RPMI8226 (cell line): ENCODE data around the gene BAX.

Experiments
- DNase-seq: peaks from one replicate; pipeline ENCODE4 v3.0.0-alpha.2; 2015

The BAX gene

DNA sequence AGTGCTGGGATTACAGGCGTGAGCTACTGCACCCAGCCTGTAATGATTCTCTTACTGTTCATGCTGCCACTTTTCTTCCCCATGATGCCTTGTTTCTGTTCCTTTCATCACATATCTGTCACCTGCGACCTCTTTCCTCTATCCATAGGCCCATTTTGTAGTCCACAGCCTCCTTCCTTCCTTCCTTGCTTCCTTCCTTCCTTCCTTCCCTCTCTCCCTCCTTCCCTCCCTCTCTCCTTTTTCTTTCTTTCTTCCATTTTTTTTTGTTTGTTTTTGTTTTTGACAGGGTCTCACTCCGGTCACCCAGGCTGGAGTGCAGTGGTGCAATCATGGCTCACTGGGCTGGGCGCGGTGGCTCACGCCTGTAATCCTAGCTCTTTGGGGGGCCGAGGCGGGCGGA lies 34.2 kb downstream of the BAX start:
- DNase-seq = no peak

DNA sequence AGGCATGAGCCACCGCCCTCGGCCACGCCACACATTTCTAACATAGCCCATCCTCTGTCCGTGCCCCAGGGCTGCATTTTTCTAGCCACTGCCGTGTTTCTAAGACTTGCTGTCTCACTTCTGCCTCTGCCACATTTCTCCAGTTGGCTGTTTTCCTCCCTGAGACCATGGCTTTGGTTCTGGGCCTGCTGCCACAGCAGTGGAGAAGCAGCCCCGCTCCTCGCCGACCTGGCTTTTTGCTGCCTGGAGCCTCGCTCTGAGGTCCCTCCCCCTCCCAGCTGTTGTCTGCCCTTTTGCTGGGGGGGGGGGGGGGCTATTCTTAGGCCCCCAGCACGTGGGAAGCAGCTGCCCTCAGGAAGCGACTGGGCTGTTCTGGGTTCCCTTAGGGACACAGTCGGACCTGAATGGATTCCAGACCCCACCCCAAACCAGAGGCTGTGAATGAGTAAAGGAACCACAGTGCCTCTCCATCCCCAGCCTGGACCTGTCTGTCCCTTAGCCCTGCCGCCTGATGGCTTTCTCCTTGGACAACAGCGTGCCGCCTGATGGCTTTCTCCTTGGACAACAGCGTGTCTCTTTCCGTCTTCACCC lies 35.1 kb downstream of the BAX start:
- DNase-seq = no peak

DNA sequence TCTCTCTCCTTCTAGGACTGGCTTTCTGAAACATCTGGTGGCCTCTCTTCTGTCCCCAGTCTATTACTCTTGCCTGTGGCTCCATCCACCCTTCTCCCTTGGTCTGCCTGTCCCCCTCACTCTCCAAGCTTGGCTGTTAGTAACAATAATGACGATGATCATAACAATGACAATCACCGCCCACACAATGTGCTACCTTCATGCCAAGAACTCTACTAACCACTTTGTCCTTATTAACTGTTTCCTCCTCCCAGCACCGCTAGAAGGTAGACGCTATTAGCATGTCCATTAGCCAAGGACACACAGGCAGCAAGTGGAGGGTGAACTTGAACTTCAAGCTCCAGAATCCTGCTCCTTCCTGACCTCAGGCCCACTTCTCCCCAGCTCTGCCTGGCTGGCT lies 35.7 kb downstream of the BAX start:
- no peak for DNase-seq

DNA sequence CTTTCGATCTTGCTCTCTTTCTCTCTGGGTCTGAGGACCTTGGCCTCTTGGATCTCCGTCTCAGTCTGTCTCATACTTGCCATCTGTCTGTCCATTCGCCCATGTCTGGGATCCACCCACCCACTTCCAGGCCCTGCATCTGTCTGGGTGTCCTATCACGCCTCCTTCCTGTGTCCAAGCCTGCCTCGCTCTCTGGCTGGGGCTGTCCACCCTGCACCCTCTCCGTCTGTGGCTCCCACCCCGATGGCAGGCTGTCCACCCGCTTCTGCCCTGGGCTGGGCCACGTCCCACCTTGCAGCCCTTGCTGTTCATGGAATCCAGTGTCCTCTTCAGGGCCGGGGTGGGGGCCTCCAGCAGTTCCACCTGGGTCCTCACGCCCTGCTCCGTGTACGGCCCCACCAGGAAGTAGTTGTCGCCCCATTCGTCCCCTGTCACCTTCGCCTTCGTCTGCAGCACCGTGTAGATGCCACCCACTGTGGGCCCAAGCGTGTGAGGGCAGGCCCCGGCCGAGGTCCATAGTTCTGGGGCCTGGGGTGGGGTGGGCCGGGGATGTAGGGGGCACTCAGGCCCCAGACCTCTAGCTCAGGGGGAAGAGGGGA lies 36.4 kb downstream of the BAX start:
- DNase-seq = no peak

DNA sequence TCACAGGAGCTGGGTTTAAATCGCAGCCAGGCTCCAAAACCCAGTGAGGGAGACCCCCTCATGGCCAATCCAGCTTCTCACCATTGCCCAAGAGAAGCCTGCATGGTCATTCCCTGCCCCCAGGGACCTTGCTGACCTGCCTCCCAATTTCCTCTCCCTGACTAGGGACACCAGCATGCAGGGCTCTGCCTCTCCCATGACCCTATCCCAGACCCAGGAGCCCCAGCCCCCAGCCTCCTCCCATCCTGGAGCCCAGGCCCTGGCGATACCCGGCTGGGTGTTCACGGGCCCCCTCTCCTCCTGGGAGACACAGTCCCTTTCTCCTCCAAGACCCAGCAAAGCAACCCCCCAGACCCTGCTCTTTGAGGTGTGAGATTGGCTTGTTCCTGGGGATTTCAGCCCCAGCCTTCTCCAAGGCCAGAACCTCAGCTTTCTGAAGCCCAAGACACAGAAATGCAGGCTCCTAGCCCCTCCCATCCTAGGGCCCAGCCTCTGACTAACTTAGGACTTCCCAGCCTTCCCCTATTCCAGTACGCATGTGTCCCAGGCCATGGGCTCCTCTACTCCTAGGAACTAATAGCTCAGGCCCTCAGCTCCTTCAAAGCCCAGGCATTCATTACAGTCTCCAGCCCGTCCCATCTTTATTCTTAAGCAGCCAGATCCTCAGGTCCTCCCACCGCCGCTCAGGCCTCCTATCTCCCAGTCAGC lies 37.4 kb downstream of the BAX start:
- no peak for DNase-seq

DNA sequence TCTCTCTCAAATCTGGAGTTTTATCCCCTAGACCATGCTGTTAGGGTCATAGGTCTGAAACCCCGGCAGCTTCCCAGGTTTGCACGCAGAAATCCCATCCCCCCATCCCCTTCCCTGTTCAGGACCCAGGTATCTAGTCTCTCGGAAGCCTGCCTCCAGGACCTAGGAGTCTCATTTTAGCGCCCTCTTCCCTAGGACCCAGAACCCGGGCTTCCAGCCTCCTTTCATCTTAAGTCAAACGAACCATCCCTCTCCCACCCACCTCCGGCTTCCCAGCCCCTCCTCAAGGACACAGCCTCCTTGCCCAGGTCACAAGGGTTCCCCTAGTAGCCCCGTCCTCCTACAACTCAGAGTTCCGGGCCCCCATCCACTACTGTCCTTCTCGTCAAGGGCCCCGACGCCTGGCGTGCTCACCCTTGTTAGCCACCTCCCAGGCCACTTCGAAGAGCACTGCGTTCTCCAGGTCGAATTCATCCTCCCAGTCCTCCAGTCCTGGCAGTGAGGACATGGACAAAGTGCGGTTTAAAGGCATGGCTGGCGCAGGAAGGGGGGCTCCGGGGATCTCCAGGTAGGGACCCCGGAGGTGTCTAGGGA lies 38.0 kb downstream of the BAX start:
- DNase-seq = no peak

DNA sequence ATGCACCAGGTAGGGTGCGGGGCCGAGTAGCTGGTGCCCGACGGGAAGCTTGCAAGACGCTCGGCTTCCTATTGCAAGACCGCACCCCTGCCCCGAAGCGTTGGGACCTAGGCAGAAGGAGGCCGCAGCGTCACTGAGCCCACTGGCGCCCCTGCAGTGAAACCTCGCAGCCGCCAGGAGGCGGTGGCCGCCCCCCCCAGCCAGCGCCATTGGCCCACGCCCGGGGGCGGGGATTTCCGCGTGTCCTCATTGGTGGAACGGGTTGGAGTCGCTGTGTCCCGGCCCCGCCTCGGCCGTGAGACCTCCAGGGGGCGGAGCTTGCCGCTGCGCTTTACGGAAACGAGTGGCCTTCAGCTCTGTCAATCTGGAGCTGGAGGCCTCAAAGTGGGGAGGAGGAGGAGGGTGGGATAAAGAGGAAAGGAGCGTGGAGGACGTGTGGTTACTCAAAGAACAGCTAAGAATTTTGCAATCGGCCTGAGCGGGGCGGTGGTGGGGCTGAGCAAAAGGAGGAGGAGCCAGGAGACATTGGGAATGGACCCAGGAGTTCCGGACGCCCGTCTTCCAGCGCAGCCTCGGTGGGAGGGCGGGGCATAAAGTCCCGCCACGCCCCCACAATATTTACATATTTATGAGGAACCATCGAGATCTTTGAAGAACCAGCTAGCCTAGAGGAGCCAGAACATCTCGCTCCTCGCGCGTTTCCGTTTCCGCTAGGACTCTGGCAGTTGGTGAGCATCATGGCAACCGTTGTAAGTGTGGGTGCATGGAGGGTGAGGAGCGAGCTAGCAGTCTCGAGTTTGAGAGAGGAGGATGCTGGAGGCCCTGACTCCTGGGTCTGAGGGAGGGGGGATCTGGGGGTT lies 38.7 kb downstream of the BAX start, which contains the start of the genes GYS1 and RUVBL2:
Gene GYS1 (minus strand): TSS at position 135 of the 860 bp plus-strand sequence. CDS start 197 bp downstream, outside the sequence.
Gene RUVBL2 (plus strand): TSS at position 713 of the 860 bp plus-strand sequence. CDS start 25 bp downstream, at position 738.
- DNase-seq = peak; percentile 98

DNA sequence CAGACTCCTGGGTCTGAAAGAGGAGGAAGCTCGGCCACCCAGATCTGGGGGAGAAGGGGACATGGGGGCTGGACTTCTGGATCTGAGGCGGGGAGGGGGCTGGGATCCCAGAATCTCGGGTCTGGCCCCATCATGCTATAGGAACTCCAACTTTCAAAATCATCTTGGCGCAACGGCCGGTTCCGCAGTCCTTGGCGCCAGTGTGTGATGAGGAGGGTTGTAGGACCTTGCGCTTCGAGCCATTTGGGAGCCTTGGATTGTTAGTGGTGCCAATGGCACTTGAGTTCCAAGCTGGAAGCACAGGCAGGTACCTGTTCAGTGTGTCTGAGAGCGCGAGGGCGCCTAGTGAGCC lies 39.3 kb downstream of the BAX start:
- DNase-seq = no peak

DNA sequence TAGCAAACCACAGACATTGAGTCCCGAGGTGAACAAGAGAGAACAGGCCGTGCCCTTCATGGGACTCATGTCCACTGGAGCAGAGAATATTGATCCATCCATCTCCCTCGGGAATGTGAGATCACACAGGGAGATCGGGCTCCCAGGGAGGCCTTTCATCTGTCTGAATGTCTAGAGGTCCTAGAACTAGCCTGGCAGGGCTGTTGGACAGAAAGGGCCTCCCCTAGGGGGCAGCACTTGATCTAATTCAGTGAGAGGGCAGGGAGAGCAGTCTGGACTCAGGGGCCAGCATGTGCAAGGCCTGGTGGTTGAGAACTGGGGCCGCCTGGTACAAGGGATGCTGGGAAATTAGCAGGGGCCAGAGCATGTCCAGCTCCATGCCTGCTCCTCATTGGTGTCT lies 43.3 kb downstream of the BAX start:
- peak; percentile 46 for DNase-seq

DNA sequence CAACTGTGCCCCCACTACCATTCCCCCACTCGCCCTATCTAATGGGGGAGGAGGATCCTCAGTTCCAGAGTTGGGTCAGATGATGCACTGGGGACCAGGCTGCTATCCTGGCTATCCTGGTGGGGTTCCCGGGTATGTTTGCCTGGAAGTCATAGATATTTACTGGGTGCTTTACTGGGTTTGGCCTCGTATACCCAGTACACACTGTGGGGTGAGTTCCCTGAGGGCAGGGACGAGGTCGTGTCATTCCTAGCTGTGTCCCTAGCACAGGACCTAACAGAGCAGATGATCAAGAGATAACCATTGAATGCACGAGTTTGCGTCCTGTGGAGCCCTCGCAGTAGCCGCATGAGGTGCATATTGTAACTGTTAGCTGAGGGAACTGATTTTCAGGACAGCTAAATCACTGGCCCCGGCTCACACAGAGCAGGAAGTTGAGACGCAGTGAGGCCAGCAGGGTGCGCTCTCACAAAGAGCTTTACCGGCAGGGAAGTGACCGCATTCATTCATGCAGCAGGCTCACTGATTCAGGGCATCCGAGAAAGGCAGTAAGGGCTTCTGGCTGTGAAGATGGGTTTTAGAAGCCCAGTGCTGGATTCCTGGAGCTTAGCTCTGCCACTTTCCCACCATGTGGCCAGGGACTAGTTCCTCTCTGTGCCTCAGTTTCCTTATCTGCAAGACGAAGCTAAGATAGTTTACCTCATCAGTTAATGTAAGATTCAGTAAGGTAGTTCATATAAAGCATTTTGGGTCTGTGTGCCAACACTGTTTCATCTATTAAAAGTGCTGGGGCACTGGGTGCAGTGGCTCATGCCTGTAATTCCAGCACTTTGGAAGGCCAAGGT lies 45.0 kb downstream of the BAX start:
- DNase-seq = peak; percentile 37

DNA sequence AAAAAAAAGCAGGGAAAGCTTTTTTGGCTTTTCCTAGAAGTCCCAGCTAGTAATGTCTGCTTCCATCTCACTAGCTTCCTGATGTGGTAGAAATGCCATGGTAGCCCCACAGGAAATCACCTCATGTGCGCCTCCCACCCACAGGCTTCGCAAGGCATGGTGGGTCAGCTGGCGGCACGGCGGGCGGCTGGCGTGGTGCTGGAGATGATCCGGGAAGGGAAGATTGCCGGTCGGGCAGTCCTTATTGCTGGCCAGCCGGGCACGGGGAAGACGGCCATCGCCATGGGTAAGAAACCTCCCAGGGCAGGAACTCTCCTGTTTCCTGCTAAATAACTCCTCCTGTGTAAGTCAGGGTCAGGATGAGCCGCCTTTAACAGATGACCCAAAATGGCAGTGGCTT lies 49.5 kb downstream of the BAX start:
- no peak for DNase-seq

DNA sequence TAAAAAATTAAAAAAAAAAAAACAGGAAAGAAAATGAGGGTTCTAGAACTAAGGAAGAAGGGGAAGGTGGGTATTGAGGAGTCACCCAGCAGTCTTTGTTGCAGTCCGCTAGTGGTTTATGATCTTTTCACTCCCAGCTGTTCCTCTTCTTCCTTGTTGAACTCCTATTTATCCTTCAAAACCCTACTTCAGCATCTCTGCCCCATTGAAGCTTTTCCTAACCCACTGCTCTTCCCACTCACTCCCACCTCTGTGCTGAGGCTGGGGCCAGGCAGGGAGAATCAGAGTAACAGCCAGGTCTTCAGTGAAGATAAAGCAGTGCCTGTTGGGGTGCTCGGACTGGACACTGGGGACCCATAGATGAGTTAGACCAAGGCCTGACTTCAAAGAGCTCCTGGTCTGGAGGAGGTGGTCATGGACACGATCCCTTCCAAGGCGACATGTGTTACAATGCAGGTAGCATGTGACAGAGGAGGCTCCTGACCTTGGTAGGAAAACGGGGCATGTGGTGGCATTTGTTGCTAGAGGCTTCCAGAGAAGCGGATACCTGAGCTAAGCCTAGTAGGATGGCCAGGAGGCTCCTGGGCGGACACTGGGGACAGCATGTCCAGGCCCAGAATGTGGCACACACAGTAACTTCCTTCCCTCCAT lies 50.4 kb downstream of the BAX start:
- no peak for DNase-seq

DNA sequence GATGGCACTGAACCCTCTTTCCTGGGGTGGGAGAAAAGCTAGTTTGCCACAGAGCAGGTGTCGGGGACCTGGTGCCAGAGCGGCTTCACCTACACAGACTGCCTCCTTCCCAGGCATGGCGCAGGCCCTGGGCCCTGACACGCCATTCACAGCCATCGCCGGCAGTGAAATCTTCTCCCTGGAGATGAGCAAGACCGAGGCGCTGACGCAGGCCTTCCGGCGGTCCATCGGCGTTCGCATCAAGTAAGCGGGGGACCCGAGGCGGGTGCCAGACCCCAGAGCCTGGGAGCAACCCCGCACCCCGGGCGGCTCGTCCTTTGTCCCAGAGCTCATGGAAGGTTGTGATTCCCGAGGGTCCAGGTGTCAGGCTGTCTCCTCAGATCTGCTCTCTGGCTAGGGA lies 52.2 kb downstream of the BAX start:
- DNase-seq = no peak

DNA sequence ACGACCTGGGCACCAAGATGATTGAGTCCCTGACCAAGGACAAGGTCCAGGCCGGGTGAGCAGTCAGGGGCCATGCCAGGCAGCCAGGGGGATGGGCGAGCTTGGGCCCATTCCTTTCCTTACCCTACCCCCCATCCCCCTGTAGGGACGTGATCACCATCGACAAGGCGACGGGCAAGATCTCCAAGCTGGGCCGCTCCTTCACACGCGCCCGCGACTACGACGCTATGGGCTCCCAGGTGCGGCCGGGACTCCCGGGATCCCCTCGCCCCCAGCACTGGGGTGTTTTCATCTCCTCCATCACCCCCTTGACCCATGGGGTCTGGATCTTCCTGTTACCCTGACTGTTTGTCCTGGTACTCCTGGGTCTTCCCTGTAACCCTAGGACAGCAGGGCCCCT lies 55.2 kb downstream of the BAX start:
- no peak for DNase-seq

DNA sequence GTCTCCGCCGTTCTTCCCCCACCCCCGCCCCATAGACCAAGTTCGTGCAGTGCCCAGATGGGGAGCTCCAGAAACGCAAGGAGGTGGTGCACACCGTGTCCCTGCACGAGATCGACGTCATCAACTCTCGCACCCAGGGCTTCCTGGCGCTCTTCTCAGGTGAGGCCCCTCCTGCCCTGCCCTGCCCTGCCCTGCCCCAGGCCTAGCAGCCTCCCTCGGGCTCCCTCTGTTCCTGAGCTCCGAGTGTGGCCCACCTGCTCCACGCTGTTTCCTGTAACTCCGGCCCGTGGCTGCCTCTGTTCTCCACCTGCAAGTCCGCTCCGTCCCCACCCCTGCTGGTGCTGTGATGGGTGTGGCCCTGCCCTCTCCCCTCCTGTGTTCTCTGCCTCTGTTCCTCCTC lies 55.8 kb downstream of the BAX start:
- no peak for DNase-seq

DNA sequence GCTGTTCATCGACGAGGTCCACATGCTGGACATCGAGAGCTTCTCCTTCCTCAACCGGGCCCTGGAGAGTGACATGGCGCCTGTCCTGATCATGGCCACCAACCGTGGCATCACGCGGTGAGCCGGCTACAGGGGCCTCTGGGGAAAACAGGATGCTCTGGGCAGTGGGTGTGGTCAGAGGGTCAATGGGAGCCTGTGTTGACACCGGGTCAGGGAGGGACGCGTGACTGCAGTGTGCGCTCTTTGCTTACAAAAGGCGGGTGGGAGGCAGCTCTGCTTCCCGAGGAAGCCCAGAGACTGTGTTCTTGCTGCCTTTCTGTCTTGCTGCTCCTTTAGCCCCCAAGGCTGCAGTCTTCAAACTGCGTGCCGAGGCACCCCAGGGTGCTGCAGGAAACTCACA lies 56.5 kb downstream of the BAX start:
- no peak for DNase-seq
